IMR-90 (cell line): ENCODE results near the gene HYLS1. TPM values are rescaled to one million over a fixed set of nuclear protein-coding genes. Genes with fewer than 3 reads are reported as not detected.

ENCODE experiments used
- ATAC-seq: fragments of 200-7000 bp; cut with Tn5 transposase; 2 replicates; pipeline ENCODE4 v1.9.1; 2020; ENCODE audit warnings: low read depth, mild to moderate bottlenecking, moderate library complexity
- BruUV-seq: library from RNA; stranded (reverse); fragments of 400-500 nt; replicated peaks from 2 replicates; lab custom pipeline; 2021; lab: Mats Ljungman, UMichigan
- CTCF ChIA-PET: fragments of 300-600 bp; formaldehyde crosslinking; extraction: SDS; loops from one replicate; lab custom pipeline; 2021; ENCODE audit warnings: antibody characterized with exemption; lab: Yijun Ruan, JAX
- POLR2A ChIA-PET: fragments of 300-600 bp; sonication (Branson Sonifier 250); formaldehyde crosslinking; loops from one replicate; lab custom pipeline; 2022; ENCODE audit warnings: antibody characterized with exemption; ENCODE audit not compliant: unreplicated experiment; lab: Charles Lee
- DNase-seq: peaks from one replicate; pipeline ENCODE4 v3.0.0; 2013
- H2AFZ ChIP-seq: replicated peaks from 2 replicates; pipeline ENCODE3; 2013; ENCODE audit warnings: low read length, mild to moderate bottlenecking; ENCODE audit not compliant: poor library complexity
- H2AK5ac ChIP-seq: 2 replicates; pipeline ENCODE4 v1.6.1; 2013; ENCODE audit warnings: low read depth, low read length, inconsistent platforms
- H2AK9ac ChIP-seq: replicated peaks from 2 replicates; pipeline ENCODE3; 2013; ENCODE audit warnings: mild to moderate bottlenecking, low read depth, low read length, moderate library complexity; ENCODE audit not compliant: poor library complexity
- H2BK120ac ChIP-seq: 2 replicates; pipeline ENCODE4 v1.6.1; 2013; ENCODE audit warnings: low read depth, low read length, inconsistent platforms
- H2BK15ac ChIP-seq: 3 replicates; pipeline ENCODE4 v1.6.1; 2013; ENCODE audit warnings: low read depth, low read length, inconsistent platforms
- H2BK20ac ChIP-seq: 2 replicates; pipeline ENCODE4 v1.6.1; 2013; ENCODE audit warnings: low read depth, mild to moderate bottlenecking, inconsistent platforms, low read length, moderate library complexity
- H2BK5ac ChIP-seq: 2 replicates; pipeline ENCODE4 v1.6.1; 2013; ENCODE audit warnings: mild to moderate bottlenecking, low read depth, low read length, inconsistent platforms; ENCODE audit not compliant: poor library complexity, severe bottlenecking
- H3K14ac ChIP-seq: replicated peaks from 2 replicates; pipeline ENCODE4 v1.6.1; 2013; ENCODE audit warnings: low read depth, low read length, inconsistent platforms
- H3K18ac ChIP-seq: 2 replicates; pipeline ENCODE4 v1.6.1; 2013; ENCODE audit warnings: low read depth, low read length, control low read depth
- H3K23ac ChIP-seq: 2 replicates; pipeline ENCODE4 v1.6.1; 2013; ENCODE audit warnings: low read depth, low read length, inconsistent platforms
- H3K27ac ChIP-seq: 2 replicates; pipeline ENCODE4 v1.5.1; 2013; ENCODE audit warnings: mild to moderate bottlenecking, control low read depth, low read length; ENCODE audit not compliant: insufficient read depth
- H3K27me3 ChIP-seq: 2 replicates; pipeline ENCODE4 v1.6.1; 2013; ENCODE audit warnings: low read length; ENCODE audit not compliant: control insufficient read depth, insufficient read depth
- H3K36me3 ChIP-seq: 2 replicates; pipeline ENCODE4 v1.6.1; 2013; ENCODE audit warnings: low read length, mixed read lengths; ENCODE audit not compliant: control insufficient read depth, insufficient read depth
- H3K4ac ChIP-seq: 2 replicates; pipeline ENCODE4 v1.6.1; 2013; ENCODE audit warnings: low read depth, low read length, inconsistent platforms
- H3K4me1 ChIP-seq: 2 replicates; pipeline ENCODE4 v1.6.1; 2013; ENCODE audit warnings: low read length, mixed read lengths; ENCODE audit not compliant: control insufficient read depth, insufficient read depth
- H3K4me2 ChIP-seq: 2 replicates; pipeline ENCODE4 v1.6.1; 2013; ENCODE audit warnings: low read depth, mild to moderate bottlenecking, control low read depth, low read length, moderate library complexity
- H3K4me3 ChIP-seq: 2 replicates; pipeline ENCODE4 v1.5.1; 2013; ENCODE audit warnings: low read depth, mild to moderate bottlenecking, control low read depth, low read length, moderate library complexity; ENCODE audit not compliant: insufficient read depth
- H3K56ac ChIP-seq: 2 replicates; pipeline ENCODE4 v1.6.1; 2013; ENCODE audit warnings: low read length, inconsistent platforms; ENCODE audit not compliant: insufficient read depth; ENCODE audit errors: extremely low read depth
- H3K79me1 ChIP-seq, 2 experiments: 2 replicates each; pipeline ENCODE4 v1.6.1; 2013; ENCODE audit warnings: low read length in 2 of 2, inconsistent platforms in 1 of 2, low read depth in 1 of 2
- H3K9ac ChIP-seq: 2 replicates; pipeline ENCODE4 v1.6.1; 2013; ENCODE audit warnings: low read depth, low read length, control low read depth
- H3K9me1 ChIP-seq: 2 replicates; pipeline ENCODE4 v1.6.1; 2013; ENCODE audit warnings: low read length, inconsistent platforms; ENCODE audit not compliant: insufficient read depth
- H3K9me3 ChIP-seq: 2 replicates; pipeline ENCODE4 v1.6.1; 2013; ENCODE audit warnings: low read length; ENCODE audit not compliant: control insufficient read depth, insufficient read depth
- H4K20me1 ChIP-seq: 2 replicates; pipeline ENCODE4 v1.6.1; 2013; ENCODE audit warnings: low read length, inconsistent platforms; ENCODE audit not compliant: insufficient read depth
- H4K5ac ChIP-seq: 2 replicates; pipeline ENCODE4 v1.6.1; 2013; ENCODE audit warnings: mild to moderate bottlenecking, low read depth, low read length, control low read depth
- H4K8ac ChIP-seq, 2 experiments: 2 replicates each; pipeline ENCODE4 v1.6.1; 2013; ENCODE audit warnings: low read depth in 2 of 2, low read length in 2 of 2, control low read depth in 1 of 2, inconsistent platforms in 1 of 2
- H4K91ac ChIP-seq: 2 replicates; pipeline ENCODE4 v1.6.1; 2013; ENCODE audit warnings: low read depth, low read length, inconsistent platforms; ENCODE audit not compliant: insufficient read depth
- CEBPB ChIP-seq: IDR thresholded peaks from 2 replicates; pipeline ENCODE4 v1.6.1; 2012; ENCODE audit warnings: low read depth, low read length, improper control_type of control experiment
- ELK1 ChIP-seq: fragments of 150-350 bp; IDR thresholded peaks from 2 replicates; pipeline ENCODE4 v1.6.1; 2016; ENCODE audit warnings: low read depth, mild to moderate bottlenecking, low read length, moderate library complexity, borderline replicate concordance
- FOS ChIP-seq: fragments of 150-350 bp; IDR thresholded peaks from 2 replicates; pipeline ENCODE4 v1.6.1; 2016; ENCODE audit warnings: low read depth, low read length
- MAFK ChIP-seq: IDR thresholded peaks from 2 replicates; pipeline ENCODE4 v1.6.1; 2012; ENCODE audit warnings: low read depth, low read length, improper control_type of control experiment
- MAZ ChIP-seq: IDR thresholded peaks from 2 replicates; pipeline ENCODE4 v1.6.1; 2012; ENCODE audit warnings: low read depth, mild to moderate bottlenecking, low read length, improper control_type of control experiment, moderate library complexity, borderline replicate concordance
- MXI1 ChIP-seq: IDR thresholded peaks from 2 replicates; pipeline ENCODE4 v1.6.1; 2012; ENCODE audit warnings: low read depth, mild to moderate bottlenecking, low read length, moderate library complexity, borderline replicate concordance
- NFE2L2 ChIP-seq: fragments of 150-350 bp; IDR thresholded peaks from 2 replicates; pipeline ENCODE4 v1.6.1; 2016; ENCODE audit warnings: low read depth, mild to moderate bottlenecking, low read length
- RFX5 ChIP-seq: IDR thresholded peaks from 2 replicates; pipeline ENCODE4 v1.8.0; 2012; ENCODE audit warnings: low read depth, mild to moderate bottlenecking, low read length, moderate library complexity
- SMC3 ChIP-seq: fragments of 150-350 bp; IDR thresholded peaks from 2 replicates; pipeline ENCODE4 v1.6.1; 2016; ENCODE audit warnings: low read depth, mild to moderate bottlenecking, antibody characterized with exemption, low read length, moderate library complexity
- USF2 ChIP-seq: fragments of 150-350 bp; IDR thresholded peaks from 2 replicates; pipeline ENCODE4 v1.6.1; 2017; ENCODE audit warnings: mild to moderate bottlenecking, antibody characterized with exemption, low read length, low read depth
- WGBS, 2 experiments: methylation state at CpG; one replicate each; pipeline versions ENCODE4 v1.1.5 to v1.1.7; 2013; ENCODE audit warnings: missing lambda C conversion rate in 2 of 2; ENCODE audit not compliant: insufficient read length in 1 of 2; ENCODE audit errors: extremely low coverage in 2 of 2; 5-methylcytosine and 5-hydroxymethylcytosine counted together
- dilution Hi-C: fragments of 300-500 bp; cut with HindIII; formaldehyde crosslinking; loops from one replicate; pipeline ENCODE4 v1.14.3; 2018; ENCODE audit warnings: low sequenced_read_pairs; ENCODE audit not compliant: unreplicated experiment
- in situ Hi-C: fragments of 300-500 bp; cut with MboI; formaldehyde crosslinking; loops from 3 replicates; pipeline ENCODE4 v1.14.3; 2019; ENCODE audit warnings: low sequenced_read_pairs, inconsistent platforms, mixed read lengths
- intact Hi-C: fragments of 100-400 bp; cut with micrococcal nuclease; formaldehyde crosslinking; loops from 2 replicates; pipeline ENCODE4 v1.10.0; 2022
- polyA plus RNA-seq, 3 experiments: library from polyadenylated mRNA; depleted of rRNA; stranded (reverse); fragments of >200 nt; gene quantifications; 2 replicates each; pipeline ENCODE4 v1.2.3, GENCODE V29; 2012; ENCODE audit warnings: low replicate concordance in 1 of 3
- total RNA-seq: library from RNA; depleted of rRNA; stranded (reverse); fragments of >200 nt; gene quantifications from 2 replicates; pipeline ENCODE4 v1.2.3, GENCODE V29; 2012
- TF ChIP-seq, protein P1 (sequence below): conservative IDR thresholded peaks from 2 replicates; pipeline ENCODE4 v1.5.1; 2012; ENCODE audit warnings: mild to moderate bottlenecking, low read depth, low read length, improper control_type of control experiment

Gene HYLS1
- total and polyA plus RNA-seq, 2 of the 4 experiments (the other 2 are of a cell fraction) = 5.1 to 8.1 TPM

GRCh38 chr11:125881291-125881690 is 6.2 kb upstream of the HYLS1 start:
- H2AK5ac ChIP-seq = no peak overlapping the region
- no peak overlapping the region for H4K5ac ChIP-seq
- intact Hi-C loops = no loop called here
- no peak overlapping the region for H4K8ac ChIP-seq
- H3K4me3 ChIP-seq = no peak overlapping the region
- DNase-seq = no peak
- dilution Hi-C loops = no loop called here
- H2BK15ac ChIP-seq = no peak overlapping the region
- no peak overlapping the region for H3K18ac ChIP-seq
- TF ChIP-seq MXI1 (no peak), ELK1 (no peak), MAZ (no peak), USF2 (no peak), FOS (no peak), MAFK (no peak), SMC3 (no peak), RFX5 (no peak), CEBPB (no peak), NFE2L2 (no peak)
- TF ChIP-seq, protein P1, sequence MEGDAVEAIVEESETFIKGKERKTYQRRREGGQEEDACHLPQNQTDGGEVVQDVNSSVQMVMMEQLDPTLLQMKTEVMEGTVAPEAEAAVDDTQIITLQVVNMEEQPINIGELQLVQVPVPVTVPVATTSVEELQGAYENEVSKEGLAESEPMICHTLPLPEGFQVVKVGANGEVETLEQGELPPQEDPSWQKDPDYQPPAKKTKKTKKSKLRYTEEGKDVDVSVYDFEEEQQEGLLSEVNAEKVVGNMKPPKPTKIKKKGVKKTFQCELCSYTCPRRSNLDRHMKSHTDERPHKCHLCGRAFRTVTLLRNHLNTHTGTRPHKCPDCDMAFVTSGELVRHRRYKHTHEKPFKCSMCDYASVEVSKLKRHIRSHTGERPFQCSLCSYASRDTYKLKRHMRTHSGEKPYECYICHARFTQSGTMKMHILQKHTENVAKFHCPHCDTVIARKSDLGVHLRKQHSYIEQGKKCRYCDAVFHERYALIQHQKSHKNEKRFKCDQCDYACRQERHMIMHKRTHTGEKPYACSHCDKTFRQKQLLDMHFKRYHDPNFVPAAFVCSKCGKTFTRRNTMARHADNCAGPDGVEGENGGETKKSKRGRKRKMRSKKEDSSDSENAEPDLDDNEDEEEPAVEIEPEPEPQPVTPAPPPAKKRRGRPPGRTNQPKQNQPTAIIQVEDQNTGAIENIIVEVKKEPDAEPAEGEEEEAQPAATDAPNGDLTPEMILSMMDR = no peak
- H4K91ac ChIP-seq = no peak overlapping the region
- H2AK9ac ChIP-seq = no peak overlapping the region
- in situ Hi-C loops = no loop called here
- no CpG with 5 or more reads among the region's 1 CpG for WGBS, 2 experiments
- no peaks in the 10 kb centered on the region for H4K20me1 ChIP-seq
- H3K27me3 ChIP-seq = peaks cover 4% of the 10 kb centered on the region
- no peaks in the 10 kb centered on the region for H3K36me3 ChIP-seq
- no peak overlapping the region for H3K14ac ChIP-seq
- CTCF ChIA-PET = interaction anchor here (0.6 to 0.8 kb wide), 2 partner anchors 10 to 911 kb away, joined by 3 to 5 read pairs; no protein-coding TSS in a partner anchor
- no peak overlapping the region for H3K23ac ChIP-seq
- no peak overlapping the region for H3K27ac ChIP-seq
- no peak overlapping the region for H3K56ac ChIP-seq
- H2AFZ ChIP-seq = no peak overlapping the region
- H2BK5ac ChIP-seq = no peak overlapping the region
- no peak overlapping the region for H2BK20ac ChIP-seq
- H2BK120ac ChIP-seq = no peak overlapping the region
- H3K4ac ChIP-seq = no peak overlapping the region
- no peaks in the 10 kb centered on the region for H3K4me1 ChIP-seq
- ATAC-seq = no peak
- H3K9me3 ChIP-seq = no peaks in the 10 kb centered on the region
- no peak overlapping the region for H3K4me2 ChIP-seq
- BruUV-seq = no TSS peak
- no peaks in the 10 kb centered on the region for H3K9me1 ChIP-seq
- H3K9ac ChIP-seq = no peak overlapping the region
- POLR2A ChIA-PET = no interaction called here
- H3K79me1 ChIP-seq = no peaks in the 10 kb centered on the region
